Mononuclear cell (primary cell): ENCODE measurements around the gene SPESP1. TPM values are rescaled to one million over a fixed set of nuclear protein-coding genes. Genes with fewer than 3 reads are reported as not detected.

Source experiments
- H3K27me3 ChIP-seq: 2 replicates; pipeline ENCODE4 v1.6.0; 2011; ENCODE audit warnings: low read length, control low read depth; ENCODE audit not compliant: insufficient read depth
- H3K4me1 ChIP-seq: 2 replicates; pipeline ENCODE4 v1.5.1; 2011; ENCODE audit warnings: mild to moderate bottlenecking, low read length, control low read depth; ENCODE audit not compliant: insufficient read depth
- H3K4me3 ChIP-seq: 2 replicates; pipeline ENCODE4 v1.5.1; 2011; ENCODE audit warnings: mild to moderate bottlenecking, low read length, moderate library complexity
- H3K9me3 ChIP-seq: 2 replicates; pipeline ENCODE4 v1.5.1; 2011; ENCODE audit warnings: low read depth, mild to moderate bottlenecking, control low read depth, low read length
- total RNA-seq: library from RNA; depleted of rRNA; stranded (reverse); fragments of >200 nt; gene quantifications from one replicate; pipeline ENCODE4 v1.2.3, GENCODE V29; 2012

SPESP1 gene
- total RNA-seq, 1 donor = 0.21 TPM

DNA sequence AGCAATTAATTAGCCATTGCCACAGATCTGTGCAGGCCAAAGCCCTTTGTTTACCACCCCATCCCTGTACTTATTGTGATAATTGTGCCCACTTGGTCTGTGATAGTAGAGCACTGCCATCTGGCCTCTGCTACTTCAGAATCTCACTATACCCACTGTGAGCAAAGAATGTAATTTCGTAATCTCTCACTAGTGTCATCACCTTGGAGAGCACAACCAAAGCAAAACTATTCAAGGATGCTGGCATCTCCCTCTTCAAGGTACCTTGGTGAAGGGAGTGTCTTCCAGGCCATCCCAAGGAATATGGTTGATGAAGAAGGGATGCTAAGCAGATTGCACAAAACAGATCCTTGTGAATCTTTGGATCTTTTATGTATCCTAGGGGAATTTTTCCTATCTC, 49.5 kb downstream of the SPESP1 start:
- Histone ChIP-seq H3K9me3 (no peaks in the 10 kb centered on the region), H3K27me3 (peaks cover 2% of the 10 kb centered on the region), H3K4me3 (no peak overlapping the region), H3K4me1 (no peaks in the 10 kb centered on the region)

DNA sequence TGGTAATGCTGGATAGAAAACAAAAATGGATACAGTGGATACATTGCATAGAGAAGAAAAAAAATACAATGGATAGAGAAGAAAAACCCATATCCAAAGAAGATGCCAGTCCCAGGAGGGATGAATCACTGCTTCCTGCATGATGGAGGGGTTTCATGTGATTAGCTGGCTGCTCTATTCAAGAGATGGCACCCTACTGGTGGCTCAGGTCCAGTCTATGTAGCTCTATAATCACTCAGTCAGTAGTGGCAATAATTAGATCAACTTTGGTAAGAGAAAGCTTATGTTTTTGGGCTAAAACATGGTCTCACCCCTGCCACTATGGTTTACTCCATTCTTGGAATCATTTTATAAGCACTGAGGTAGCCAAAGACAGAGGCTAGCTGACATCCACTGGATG, 50.5 kb downstream of the SPESP1 start:
- Histone ChIP-seq H3K27me3 (peaks cover 2% of the 10 kb centered on the region), H3K4me1 (no peaks in the 10 kb centered on the region), H3K9me3 (no peaks in the 10 kb centered on the region), H3K4me3 (no peak overlapping the region)

DNA sequence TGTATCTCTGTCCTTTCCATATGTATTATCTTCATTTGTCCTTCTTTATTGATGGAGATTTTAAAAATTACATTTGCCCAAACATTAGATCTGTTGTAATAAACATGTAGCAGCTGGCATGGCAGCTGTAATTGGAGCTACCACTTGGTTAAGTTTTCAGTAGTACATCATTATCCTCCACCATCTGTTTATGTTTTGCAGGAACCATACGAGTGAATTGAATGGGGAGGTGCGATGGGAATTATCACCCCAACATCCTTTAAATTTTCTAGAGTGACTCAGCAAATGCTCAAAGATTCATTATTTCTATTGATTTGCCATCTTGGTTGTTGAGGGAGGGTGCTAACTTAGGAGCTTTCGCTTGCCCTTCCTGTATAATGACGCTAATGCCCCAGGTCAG, 51.6 kb downstream of the SPESP1 start:
- Histone ChIP-seq H3K27me3 (peaks cover 2% of the 10 kb centered on the region), H3K4me1 (no peaks in the 10 kb centered on the region), H3K4me3 (no peak overlapping the region), H3K9me3 (no peaks in the 10 kb centered on the region)

DNA sequence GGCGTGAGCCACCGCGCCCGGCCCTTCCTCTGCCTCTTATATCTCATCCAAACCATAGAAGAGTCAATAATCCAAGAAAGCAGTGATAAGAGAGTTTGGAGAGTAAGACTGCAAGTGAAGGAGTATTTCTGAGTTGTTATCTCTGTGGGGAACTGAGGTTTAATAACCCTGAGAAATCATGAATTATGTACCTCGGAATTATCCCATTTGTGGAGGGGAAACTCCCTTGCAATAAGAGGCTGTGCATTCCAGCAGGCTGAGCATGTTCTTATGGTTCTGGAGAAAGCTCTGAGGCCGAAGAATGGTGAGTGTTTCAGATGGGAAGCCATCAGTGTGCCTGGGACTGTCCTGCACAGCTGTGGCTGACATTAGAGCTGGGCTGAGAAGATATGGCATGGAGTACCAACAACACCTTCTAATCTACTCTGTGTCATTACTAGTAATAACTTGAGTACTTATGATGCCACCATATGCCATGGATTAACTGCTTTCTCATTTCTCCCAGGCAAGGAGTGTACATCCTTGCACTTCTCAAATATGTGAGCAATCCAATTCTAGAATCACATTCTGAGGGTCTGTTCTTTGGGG, 52.7 kb downstream of the SPESP1 start:
- H3K27me3 ChIP-seq = peaks cover 2% of the 10 kb centered on the region
- H3K9me3 ChIP-seq = no peaks in the 10 kb centered on the region
- H3K4me1 ChIP-seq = no peaks in the 10 kb centered on the region
- H3K4me3 ChIP-seq = no peak overlapping the region

DNA sequence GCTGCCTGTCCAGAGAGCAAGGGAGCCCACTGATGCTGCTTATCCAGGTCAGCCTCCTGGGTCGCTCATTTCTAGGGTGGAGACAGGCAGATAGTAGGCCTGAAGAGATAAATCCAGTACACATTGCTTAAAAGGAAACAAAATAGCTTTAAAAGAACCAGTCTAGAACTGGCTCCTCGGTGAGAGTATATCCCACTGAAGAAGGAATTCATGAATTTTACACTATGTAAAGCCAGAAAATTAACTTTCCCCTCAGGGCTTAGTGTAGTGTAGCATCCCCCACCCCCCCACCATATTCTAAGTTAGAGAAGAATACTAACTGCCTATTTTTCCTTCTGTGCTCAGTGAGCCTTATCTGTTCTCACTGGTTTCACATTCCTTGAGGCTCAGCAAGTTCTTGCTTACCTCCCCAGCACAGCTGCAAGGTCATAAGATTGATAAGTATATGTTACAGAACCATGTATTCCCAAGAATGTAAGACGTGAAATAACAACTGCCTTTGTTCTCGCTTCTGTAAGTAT, 53.7 kb downstream of the SPESP1 start:
- H3K9me3 ChIP-seq = no peaks in the 10 kb centered on the region
- no peak overlapping the region for H3K4me3 ChIP-seq
- no peaks in the 10 kb centered on the region for H3K27me3 ChIP-seq
- H3K4me1 ChIP-seq = no peaks in the 10 kb centered on the region

DNA sequence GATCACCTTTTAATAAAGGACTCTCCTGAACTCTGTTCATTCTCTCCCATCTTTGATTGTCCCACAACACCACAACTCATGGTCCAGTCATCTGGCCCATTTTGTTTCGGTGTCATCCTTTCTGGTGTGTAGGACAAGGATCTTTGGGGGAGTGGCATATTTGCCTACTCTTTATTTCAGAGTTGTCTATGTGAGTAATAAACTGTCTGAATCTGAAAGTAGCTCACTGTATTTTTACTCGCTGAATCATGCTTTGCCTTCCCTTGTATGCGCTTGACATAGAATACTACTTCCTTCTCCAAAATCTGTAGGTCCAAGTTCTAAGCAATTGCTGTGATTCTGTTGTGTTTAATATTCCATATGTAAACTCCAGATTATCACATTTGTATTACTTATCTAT, 54.3 kb downstream of the SPESP1 start:
- Histone ChIP-seq H3K9me3 (no peaks in the 10 kb centered on the region), H3K4me1 (no peaks in the 10 kb centered on the region), H3K27me3 (no peaks in the 10 kb centered on the region), H3K4me3 (no peak overlapping the region)

DNA sequence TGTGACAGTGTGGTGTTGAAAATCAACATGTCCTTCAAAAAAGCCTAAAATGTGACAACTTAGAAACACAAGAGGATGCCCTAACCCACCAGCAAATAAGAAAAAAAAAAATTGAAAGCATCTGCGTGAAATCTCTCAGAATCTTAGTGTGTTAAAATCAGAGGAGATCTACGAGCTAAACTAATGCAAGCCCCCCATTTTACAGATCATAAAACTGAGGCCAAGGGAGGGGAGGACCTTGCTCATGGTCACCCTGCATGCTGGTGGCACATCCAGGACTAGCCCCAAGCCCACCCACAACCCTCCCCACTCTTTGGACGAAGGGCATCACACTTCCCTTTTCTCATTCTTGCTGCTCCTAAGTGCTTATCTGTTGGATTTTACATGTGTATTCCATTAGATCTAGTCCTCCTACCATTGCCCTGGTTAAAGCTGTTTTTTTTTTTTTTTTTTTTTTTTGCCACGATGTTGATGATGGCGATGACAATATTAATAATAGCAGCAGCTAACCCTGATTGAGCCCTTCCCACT, 55.1 kb downstream of the SPESP1 start:
- no peaks in the 10 kb centered on the region for H3K9me3 ChIP-seq
- no peaks in the 10 kb centered on the region for H3K4me1 ChIP-seq
- H3K4me3 ChIP-seq = no peak overlapping the region
- no peaks in the 10 kb centered on the region for H3K27me3 ChIP-seq

DNA sequence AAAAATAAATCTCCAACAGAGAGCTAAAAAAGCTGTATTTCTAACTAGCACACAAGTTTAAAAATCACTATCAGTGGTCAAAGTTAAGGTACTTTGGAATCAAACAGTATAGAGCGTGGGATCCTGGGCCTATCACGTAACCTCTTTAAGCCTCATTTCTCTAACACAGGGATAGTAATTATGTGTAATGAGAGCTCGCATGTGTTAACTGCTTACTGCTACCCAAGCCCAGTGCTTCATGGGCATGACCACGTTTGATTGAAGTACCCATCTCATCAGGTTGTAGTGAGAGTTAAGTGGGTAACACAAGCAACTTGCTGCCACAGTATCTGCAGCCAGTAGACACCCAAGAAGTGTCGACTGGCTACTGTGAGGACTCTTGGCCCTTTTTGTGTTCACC, 56.0 kb downstream of the SPESP1 start:
- H3K4me1 ChIP-seq = no peaks in the 10 kb centered on the region
- no peak overlapping the region for H3K4me3 ChIP-seq
- H3K27me3 ChIP-seq = no peaks in the 10 kb centered on the region
- no peaks in the 10 kb centered on the region for H3K9me3 ChIP-seq

DNA sequence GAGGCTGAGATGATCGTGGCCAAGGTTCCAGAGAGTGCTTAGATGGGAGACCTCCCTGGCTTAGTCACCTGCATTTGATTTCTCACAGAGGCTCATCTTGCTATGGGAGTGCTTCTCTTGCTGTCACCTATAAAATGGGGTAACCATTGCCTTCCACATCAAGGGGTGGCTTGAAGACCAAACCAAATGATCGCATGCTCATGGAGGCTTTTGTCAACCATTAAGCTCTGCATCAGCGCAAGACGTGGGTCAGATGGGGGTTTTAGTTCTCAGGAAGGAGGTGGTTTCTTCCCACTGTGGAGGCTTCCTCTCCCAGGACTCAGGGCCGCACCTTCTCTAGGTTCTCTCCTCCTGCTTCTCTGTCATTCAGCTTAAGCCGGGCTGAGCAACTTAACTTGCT, 56.8 kb downstream of the SPESP1 start:
- H3K27me3 ChIP-seq = no peaks in the 10 kb centered on the region
- H3K4me1 ChIP-seq = no peaks in the 10 kb centered on the region
- H3K9me3 ChIP-seq = no peaks in the 10 kb centered on the region
- no peak overlapping the region for H3K4me3 ChIP-seq

DNA sequence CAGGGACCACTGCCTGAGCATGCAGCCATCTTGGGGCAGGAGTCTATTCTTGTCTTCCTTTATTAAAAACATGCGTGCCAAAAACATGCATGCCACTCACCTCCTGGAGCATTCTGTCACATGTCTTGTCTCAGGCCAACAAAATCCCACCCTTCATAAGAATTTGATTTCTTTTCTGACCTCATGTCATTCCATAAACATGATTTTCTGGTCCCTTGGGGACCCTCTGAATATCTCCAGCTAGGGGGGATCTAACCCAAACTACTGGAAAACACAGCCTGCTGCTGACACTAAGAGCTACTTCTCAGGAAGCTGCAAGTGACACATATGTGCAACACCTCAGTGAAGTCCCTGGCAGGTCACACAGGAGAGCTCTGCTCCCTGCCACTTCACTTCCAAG, 57.4 kb downstream of the SPESP1 start:
- H3K9me3 ChIP-seq = no peaks in the 10 kb centered on the region
- H3K4me3 ChIP-seq = no peak overlapping the region
- no peaks in the 10 kb centered on the region for H3K27me3 ChIP-seq
- no peaks in the 10 kb centered on the region for H3K4me1 ChIP-seq

DNA sequence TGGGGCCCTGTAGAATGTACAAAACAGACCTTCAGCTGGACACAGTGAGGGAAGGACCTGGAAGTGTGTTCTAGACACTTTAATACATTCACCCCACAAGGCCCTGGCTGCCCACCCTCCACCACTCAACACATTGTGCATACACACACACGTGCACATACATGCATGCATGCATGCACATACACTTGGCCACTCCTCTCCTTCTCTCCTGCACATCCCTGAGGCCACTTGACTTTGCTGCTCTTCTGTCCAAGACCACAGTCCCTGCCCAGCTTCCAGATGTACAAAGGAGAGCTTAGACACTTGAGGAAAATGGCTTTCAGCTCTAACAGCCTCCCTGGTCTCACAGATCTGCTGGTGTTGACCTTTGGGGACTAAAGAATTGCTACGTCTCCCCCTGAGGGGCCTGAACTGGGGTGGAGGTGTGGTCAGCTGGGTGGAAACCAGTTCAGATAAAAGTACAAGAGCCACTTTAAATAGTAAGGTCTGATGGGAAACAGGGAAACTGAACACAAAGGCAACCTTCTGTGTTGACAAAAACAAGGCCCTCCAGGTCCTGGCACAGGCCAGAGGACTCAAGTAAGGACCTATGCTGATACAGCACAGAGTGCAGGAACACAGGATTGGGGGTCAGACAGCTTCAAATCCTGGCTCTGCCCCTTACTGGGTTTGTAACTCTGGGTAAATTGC, 59.4 kb downstream of the SPESP1 start:
- Histone ChIP-seq H3K4me3 (no peak overlapping the region), H3K4me1 (no peaks in the 10 kb centered on the region), H3K9me3 (no peaks in the 10 kb centered on the region), H3K27me3 (no peaks in the 10 kb centered on the region)

DNA sequence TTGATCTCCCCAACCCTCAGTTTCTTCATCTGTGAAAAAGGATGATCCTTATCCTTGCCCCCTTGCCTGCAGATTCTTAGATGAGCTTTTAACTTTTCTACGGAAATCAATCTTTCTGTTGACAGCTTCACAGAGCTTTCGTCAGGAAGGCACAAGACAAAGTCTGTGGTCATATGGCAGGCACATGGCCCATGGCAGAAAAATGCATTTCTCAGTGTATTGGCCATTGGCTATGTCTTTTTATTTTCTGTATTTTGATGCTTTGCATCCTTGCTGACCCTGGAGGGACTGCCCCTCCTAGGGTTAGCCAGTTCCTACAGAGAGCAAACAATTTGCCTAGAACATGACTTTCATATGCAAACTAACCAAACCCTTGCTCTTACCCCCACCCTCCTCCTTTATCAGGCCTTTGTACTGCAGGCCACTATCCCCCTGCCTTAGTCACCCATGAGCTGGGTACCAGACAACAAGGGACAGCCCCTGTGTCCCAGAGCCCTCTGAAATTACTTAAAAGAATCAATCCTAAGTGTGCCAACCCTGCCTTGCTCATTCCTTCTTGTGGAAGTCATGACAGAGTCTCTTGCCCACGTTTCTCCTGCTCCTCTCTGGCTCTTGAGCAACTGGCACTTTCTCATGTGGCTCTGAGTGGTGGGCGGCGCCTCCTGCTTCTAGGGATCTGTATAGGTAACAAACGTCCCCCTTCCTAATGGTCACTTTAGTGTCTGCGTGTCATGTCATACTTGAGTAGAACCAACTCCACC, 60.1 kb downstream of the SPESP1 start:
- Histone ChIP-seq H3K9me3 (no peaks in the 10 kb centered on the region), H3K27me3 (no peaks in the 10 kb centered on the region), H3K4me1 (no peaks in the 10 kb centered on the region), H3K4me3 (no peak overlapping the region)

DNA sequence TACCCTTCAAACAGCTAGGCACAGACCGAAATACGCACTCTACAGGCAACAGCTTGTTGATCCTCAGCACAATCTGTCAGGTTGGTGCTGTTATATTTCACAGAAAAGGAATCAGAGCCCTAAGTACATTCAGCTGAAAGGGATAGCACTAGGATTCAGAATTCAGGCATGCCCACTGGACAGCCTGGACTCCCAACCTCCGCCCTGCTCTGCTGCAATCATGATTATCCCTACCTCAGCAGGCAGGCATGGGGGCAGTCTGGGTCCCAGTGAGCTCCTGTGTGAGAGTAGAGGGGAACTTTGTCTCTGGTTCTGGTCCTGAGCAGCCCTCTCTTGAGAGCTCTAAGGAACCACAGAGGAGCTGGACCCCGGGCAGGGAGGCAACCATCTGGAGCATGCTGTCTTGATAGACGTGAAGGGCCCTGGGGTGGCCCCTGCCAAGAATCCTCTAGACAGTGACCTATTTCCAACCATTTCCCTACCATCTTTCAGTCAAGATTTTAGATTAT, 60.7 kb downstream of the SPESP1 start:
- Histone ChIP-seq H3K27me3 (no peaks in the 10 kb centered on the region), H3K4me3 (no peak overlapping the region), H3K9me3 (no peaks in the 10 kb centered on the region), H3K4me1 (no peaks in the 10 kb centered on the region)

DNA sequence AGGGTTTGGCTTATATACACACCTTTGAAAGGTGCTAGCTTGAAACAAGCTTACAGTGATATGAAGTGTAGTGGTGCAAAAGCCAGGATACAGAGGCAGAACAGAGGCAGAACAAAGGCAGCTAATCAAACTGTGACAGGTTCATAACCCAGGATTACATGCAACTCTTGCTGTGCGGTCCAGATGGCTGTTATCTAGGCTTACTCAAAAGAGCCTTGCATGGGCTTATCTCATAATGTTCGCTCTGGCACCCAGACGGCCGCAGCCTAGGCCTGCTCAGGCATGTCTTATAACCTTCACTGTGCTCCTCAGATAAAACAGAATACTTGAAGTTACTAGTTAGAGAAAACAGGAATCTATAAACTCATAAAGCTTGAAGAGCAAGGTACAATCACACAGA, 61.4 kb downstream of the SPESP1 start:
- H3K27me3 ChIP-seq = no peaks in the 10 kb centered on the region
- H3K4me1 ChIP-seq = no peaks in the 10 kb centered on the region
- H3K4me3 ChIP-seq = no peak overlapping the region
- no peaks in the 10 kb centered on the region for H3K9me3 ChIP-seq

DNA sequence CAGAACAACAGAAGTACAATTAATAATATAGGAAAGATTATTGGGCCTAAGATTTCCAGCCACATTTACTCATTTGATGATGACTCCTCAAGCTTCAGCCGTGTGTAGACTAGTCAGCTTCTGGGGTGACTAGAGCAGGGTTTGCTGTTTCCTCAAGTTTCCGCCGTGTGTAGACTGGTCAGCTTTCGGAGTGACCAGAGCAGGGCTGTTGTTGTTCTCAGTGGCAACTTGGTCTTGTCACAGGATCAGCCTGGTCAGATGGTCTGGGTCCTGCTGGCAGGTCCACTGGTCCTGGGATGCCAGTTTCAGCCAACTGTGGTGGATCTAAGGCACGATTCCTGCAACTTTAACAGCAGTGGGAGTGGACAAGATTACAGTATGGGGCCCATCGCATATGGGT, 62.4 kb downstream of the SPESP1 start:
- Histone ChIP-seq H3K4me1 (no peaks in the 10 kb centered on the region), H3K4me3 (no peak overlapping the region), H3K27me3 (no peaks in the 10 kb centered on the region), H3K9me3 (no peaks in the 10 kb centered on the region)
